Measurements from ENCODE around the gene DENND4A.

DENND4A gene

DNA sequence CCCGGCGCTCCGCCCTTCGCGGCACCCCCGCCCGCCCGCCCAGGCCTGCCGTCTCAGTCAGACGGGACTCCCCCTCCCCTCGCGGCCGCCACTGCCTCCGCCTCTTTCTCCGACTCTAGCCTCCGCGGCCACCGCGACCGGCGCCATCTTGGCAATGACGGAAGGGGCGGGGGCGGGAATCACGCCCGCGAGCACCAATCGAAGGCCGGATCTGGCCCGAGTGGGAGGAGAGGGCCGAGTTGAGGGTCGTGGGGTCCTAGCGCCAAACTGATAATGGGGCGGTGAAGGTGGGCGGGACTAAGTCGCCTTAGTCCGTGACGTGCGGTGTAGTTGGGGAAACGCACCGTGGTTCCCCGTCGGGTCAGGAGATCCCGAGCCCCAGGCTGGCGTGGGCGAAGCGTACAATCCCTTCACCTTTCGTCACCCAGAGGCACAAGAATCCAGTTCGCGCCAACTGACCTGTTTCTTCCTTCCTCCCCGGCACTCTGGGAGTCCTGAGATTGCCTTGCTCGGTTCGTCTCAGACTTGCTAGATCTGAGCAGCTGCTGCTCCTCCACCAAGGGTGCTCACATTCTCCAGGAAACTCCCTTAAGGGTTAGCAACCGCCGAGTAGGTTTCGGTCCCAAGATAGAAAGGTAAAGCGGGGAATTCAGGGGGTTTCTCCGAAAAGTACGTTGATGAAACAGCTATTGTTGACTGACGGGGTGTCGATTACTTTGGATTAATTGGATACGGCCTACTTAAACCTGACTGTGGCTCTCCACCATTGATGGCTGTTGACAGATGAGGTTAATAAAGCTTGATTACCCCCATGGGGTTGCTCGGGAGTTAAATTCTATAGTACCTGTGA is at the start of gene DENND4A:
Gene DENND4A, minus strand, starts transcription at position 156 of the 850 bp plus-strand sequence. CDS start 35,843 bp downstream, outside the sequence.
- DNase-seq, result peak; percentile 99

DNA sequence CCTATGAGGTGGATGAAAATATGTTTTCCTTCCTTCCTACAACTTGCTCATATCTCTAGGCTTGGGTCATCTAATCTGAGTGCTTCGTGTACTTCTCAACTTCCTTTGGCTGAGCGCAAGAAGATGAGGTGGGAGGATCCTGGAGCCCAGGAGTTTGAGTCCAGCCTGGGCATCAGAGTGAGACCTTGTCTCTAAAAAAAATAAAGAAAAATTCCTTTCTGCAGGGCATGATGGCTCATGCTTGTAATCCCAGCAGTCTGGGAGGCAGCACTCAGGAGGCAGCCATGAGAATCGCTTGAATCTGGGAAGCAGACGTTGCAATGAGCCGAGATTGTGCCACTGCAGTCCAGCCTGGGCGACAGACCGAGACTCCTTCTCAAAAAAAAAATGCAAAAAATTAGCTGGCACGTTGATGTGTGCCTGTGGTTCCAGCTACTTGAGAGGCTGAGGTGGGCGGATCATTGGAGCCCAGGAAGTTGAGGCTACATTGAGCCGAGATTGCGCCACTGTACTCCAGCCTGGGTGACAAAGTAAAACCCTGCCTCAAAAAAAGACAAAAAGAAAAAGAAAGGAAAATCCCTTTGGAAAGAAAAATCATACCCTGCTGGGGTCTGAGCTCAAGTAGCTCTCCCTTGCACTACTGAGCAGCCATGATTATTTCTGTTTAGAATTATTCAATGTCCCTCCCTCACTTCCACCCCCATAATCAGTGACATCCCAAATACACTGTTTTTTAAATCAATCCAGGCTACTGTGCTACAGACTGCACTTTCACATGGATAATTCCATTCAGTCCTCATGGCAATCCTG is 49.2 kb upstream of the DENND4A start:
- DNase-seq, result no peak

DNA sequence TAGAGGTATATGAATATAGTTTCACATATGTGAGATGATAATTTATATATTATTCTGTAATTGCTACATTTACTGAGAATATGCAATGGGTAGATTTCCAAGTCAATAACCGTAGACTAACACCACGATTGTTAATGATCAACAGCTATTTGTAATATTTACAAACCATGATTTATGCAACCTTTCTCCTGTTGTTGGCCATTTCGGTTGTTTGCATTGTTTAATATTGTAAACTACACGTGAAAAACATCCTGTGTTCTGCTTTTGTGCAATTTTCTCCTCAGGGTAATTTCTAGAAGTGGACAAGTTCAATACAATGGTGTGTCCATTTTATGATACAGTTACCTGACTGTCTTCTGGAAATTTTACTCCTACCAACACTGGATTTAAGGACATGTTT is 47.9 kb upstream of the DENND4A start:
- DNase-seq, result no peak

DNA sequence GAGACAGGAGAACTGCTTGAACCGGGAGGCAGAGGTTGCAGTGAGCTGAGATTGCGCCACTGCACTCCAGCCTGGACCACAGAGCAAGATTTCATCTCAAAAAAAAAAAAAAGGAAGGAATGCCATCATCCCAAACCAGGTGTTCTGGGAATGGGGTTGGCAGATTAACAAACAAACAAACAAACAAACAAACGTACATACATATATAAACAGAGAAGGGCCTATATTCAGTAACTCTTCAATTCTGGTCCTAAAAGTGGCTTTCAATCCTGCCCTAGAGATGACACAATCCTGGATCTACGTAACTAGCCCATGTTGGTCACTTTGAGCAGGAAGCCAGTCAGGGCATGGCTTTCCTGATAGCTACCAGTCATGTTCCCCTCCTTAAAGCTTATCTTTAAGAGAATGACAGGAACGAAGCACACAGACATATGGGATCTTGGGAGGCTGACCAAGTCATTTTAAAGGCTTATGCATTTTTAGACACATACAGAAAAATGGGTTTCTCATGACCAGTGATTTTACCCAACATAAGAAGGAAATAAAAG is 47.3 kb upstream of the DENND4A start:
- DNase-seq, result no peak

DNA sequence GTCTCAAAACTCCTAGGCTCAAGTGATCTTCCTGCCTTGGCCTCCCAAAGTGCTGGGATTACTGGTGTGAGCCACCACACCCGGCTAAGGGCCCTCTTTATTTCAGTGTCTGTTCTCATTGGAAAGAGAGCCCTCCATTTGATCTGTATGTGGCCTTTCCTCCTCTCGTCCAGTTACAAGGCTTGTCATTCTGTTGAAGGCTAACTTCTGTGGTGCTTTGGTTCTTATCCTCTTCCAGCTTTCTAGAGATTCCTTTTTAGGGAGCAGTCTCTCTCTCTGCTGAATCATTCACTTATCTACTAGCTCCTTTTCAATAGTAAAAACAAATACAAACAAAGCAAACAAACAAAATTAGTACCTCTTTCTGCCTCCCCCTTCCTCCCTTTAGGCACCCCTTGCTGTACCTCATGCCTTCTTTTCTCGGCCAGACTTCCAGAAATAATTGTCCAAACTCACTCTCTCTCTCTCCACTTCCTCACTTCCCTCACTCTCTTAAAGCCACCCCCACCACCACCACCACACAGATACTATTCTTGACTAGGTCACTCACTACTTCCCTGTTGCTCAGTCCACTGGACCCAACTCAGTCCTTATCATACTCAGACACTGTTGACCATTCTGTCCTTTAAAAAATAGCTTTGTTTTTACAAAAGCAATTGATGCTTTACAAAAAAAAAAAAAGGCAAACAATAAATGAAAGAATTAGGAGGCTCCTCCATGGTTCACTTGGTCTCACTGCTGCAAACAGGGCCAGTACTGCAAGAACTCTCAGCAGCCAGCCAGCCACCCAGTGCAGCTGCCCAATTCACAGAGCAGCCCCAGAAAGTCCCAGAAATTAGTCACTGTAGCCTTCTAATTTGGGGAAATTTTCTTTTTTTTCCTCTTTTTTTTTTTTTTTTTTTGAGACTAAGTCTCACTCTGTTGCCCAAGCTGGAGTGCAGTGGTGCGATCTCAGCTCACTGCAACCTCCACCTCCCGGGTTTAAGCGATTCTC is 45.5 kb upstream of the DENND4A start:
- DNase-seq, result no peak

DNA sequence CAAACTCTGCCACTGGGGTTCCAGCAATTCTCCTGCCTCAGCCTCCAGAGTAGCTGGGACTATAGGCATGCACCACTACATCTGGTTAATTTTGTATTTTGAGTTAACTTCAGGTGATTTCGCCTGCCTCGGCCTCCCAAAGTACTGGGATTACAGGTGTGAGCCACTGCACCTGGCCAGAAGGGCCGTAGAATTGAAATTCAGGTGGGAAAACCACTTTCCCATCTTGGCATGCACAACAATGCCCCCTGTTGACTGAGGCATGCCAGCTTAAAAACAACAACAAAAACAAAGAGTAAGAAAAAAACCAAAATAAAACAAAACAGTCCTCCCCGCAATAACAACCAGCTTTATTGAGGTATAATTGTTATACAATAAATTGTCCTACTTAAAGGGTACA is 44.6 kb upstream of the DENND4A start:
- peak; percentile 44 for DNase-seq

DNA sequence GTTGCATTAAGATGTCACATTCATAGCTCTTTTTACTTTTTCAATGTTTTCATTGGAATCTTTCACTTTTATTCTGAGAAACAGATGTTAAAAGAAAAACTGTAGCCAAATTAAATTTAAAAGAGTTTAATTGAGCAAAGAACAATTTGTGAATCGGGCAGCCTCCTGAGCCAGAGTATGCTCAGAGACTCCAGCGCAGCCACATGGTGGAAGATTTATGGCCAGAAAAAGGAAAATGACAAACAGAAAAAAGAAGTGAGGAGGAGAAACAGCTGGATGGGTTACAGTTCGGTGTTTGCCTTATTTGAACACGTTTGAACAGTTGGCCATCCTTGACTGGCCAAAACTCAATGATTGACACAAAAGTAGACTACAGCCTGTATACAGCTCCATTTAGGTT is 43.4 kb upstream of the DENND4A start:
- no peak for DNase-seq

DNA sequence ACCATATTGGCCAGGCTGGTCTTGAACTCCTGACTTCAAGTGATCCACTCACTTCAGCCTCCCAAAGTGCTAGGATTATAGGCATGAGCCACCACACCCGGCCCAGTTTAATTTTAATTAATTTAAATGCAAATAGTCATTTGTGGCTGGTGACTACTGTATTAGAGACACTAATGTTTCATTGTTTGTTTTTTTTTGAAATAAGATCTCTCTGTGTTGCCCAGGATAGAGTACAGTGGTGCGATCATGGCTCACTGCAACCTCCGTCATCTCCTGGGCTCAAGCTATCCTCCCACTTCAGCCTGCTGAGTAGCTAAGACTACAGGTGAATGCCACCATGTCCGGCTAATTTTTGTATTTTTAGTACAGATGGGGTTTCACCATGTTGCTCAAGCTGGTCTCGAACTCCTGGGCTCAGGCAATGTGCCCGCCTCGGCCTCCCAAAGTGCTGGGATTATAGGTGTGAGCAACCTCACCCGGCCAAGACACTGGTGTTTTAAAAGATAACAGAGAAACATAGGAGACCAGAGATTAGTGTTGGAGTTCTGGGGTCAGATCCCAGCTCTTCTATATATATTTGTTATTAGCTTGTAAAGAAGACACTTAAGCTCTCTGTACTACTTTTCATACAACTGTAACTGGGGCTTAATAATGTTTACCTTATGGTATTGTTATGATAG is 42.6 kb upstream of the DENND4A start:
- DNase-seq, result no peak

DNA sequence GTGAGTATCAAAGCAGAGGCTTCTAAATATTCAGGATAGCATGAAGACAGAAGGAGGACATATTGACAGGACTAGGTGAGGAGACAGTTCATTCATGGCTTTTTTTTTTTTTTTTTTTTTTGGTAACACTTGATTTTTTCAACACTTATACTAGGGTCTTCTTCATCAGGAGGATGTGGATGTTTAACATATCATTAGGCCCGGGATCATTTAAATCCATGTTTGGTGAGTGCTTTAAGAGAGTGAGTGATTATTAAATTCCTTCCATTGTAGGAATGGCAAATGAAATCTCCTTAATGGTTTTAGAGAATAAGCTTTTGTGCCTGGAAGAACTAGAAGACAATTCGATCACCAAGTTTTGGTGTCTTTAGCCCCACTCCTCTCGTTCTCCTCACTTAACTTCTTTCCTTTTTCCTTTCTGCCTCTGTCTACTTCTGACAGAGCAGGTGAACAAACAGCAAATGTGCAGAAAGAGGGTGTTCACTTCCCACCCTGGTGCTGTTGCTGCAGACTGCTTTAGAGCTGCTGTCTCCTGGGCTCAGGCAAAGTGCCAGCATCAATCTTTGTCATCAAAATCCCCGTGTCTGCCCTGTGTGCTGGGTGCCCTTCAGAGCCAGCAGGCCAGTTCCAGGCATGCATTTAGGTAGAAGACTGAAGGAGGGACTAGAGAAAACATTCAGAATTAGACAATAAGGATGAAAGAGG is 41.6 kb upstream of the DENND4A start:
- DNase-seq, result no peak

DNA sequence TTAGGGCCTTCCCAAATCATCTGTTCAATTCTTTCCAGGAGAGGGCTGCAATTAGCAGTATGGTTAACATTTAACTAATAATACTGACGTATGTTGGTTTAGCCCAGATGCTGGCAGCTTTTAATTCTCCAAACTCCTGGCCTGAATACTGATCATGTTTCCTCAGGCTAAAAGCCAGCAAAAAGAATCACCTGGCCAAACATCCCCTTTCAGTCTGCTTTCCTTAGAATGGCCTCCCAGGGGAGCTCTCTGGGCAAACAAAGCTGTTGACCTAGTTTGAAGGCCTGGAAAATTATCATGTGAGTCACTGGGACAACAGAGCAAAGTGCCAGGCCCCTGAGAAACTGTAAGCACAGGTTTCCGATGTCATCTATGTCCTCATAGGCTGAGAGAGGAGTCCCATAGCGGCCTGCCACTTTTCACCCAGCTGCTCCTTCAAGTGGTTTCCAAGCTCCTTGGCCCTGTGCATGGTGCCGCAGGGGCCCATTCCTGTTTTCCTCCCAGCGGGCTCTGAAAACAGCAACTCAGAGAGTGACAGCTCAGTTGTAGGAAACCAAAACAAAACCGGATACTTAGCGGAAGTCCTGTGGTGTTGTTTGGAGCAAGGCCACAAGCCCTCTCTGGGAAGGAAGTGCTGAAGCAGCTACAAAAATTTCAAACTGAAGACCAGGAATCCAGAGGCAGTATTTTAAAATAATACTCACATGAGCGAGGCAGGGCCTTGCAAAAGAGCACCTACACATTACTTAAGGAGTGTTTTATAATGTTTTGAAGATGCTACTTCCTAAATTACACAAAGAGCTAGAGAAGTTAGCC is 40.7 kb upstream of the DENND4A start:
- DNase-seq, result peak; percentile 69

DNA sequence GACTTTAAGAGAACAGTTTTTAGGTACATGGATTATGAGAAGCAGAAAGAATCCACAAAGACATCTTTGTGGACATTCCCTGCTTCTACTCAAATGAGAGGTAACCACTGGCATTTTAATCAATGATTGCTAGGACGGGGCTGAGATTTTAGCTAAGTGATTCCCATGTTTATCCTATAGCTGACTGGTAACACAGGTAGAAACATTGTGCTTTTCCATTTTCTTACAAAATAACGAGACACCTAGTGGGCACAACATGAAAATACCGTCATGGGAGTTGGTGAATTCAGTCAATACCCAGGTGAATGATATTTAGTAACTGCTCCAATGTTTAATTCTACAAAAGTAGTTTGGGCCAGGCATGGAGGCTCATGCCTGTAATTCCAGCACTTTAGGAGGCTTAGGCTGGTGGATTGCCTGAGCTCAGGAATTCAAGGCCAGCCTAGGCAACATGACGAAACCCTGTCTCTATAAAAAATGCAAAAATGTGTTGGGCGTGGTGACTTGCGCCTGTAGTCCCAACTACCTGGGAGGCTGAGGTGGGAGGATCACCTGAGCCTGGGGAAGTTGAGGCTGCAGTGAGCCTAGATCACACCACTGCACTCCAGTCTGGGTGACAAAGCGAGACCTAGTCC is 37.2 kb upstream of the DENND4A start:
- DNase-seq, result peak; percentile 74

DNA sequence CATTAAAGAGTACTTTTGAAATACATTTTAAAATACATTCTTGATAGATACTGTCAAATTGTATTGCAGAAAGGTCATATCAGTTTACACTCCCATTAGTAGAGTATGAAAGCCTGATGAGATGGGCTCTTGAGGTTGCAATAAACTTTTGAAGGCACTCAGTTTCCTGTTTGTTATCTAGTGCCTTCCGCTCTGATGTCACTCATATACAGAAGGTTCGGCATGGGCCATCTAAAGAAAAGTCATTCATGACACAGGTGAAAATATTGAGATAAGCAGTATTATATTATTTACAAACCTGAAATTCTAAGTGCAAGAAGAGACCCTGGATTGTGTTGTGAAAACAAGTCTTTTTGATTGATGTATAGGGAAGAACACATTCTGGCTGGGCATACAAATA is 36.5 kb upstream of the DENND4A start:
- DNase-seq, result peak; percentile 83

DNA sequence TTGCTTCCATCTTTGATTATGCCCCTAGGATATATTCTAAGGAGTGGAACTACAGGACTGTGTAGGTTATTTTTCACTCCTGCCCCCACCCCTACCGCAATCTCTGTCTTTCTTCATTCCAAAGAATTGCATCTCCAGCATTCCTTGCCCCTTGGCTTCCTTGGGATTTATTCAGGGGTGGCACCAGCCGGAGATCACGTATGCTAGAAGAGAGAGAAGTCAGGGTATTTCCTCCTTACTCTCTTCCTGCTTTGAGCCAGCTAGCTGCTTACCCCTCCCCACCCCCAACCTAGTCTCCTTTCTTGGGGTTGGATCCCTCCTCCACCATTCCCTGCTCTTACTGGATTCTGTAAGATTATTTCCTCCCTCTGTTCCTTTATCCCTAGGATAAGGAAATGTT is 35.0 kb upstream of the DENND4A start:
- peak; percentile 42 for DNase-seq

DNA sequence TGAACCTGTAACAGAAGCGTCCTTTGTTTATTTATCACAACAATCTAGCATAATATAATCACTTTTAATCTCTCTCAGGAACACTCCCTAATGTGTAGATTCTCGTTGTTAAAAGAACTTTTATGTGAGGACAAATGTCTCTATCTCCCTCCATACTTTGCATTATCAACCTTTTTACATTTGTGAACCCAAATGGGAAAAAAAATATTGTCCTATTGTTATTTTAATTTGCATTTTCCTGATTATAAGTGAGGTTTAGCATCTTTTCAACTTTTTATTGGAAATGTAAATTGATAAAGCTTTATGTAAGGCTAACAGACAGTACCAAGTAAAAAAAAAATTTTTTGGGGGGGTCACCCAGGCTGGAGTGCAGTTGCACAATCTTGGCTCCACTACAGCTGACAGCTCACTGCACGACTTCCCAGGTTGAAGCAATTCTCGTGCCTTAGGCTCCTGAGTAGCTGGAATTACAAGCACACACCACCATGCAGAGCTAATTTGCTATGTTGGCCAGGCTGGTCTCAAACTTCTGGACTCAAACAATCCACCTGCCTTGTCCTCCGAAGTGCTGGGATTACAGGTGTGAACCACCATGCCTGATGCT is 33.0 kb upstream of the DENND4A start:
- no peak for DNase-seq

DNA sequence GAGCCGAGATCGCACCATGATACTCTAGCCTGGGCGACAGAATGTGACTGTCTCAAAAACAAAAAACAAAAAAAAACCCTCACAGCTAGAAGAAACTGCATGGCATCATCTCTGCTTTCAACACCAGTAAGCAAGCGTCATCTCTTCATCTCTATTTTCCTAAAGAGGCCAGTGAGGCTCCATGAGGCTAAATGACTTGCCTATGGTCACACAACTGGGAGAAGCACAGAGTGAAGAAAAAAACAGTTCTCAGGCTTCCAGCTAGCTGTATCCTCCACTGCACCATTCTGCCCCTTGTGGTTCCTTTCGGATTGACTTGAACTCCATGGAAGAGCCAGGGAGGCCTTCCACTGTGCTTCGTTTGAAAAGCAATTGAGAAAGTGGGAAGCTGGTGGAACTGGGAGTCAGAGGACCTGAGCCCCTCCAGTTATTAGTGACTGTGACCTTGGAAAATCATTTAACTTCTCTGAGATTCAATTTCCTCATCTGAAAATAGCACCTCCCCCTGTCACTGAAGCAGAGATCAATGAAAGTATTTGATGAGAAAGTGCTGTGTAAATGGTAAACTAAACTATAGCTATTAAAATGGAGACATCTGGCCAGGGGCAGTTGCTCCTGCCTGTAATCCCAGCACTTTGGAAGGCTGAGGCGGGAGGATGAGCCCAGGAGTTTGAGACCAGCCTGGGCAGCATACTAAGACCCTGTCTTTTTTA is 32.1 kb upstream of the DENND4A start:
- DNase-seq, result no peak

DNA sequence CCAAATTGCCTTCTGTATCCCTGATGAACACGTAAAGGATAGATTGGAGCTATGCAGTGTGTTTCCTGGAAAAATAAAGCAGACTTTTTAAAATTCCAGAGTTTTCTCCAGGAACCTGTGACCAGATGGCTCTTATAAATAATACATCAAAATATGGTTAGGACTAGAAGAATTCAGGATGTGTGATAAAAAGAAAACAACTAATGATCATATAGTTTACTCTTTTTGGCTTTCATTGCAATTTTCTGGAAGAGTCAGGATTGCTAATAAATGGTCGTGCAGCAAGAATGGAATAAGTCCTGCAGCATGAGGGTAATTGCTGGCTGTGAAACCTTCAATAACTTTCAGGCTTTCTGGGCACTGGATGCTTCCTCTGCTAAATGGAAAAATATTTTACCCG is 30.2 kb upstream of the DENND4A start:
- DNase-seq, result no peak

DNA sequence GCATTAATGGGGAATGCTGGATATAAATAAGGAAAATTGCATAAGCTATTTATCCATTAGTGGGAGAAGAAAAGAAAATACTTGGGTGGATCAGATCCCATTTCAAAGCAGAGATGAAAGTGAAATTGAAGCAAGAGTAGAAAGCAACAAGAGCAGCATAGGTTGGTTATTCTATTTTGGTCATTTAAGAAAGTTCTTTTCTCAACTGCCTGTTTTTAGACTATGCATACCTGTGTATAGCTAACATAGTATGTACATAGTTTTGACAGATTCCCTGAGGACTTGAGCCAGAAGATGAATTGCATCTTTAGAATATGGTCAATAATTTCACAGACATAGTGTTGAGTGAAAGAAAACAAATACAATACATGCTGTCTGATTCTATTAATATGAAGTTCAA is 29.0 kb upstream of the DENND4A start:
- no peak for DNase-seq

DNA sequence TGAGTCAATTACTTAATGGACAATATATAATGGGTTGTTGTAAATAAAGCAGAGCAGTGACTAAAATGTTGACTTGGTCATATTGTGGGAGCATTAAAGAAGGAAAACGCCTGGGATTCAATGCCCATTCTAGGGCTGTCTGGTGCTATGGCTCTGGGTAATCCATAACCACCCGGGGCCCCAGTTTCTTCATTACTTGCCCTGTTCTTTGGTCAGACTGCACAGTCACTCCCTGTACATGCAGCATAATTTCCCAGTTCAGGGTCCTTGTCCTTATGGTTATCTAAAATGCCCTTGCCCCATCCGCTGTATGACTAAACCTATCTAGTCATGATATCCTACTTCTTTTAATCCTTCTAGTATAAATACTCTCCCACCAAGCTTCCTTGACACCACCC is 27.5 kb upstream of the DENND4A start:
- no peak for DNase-seq
